GM18870 (cell line): ENCODE results near the gene FGGY.

ENCODE experiments used
- ATAC-seq: cut with Tn5 transposase; IDR thresholded peaks from one replicate; pipeline ENCODE4 v1.9.1; 2021; ENCODE audit warnings: moderate library complexity; ENCODE audit not compliant: unreplicated experiment

FGGY gene

GRCh38 chr1:59669752-59670312 is 372.9 kb downstream of the FGGY start:
- no peak for ATAC-seq

DNA sequence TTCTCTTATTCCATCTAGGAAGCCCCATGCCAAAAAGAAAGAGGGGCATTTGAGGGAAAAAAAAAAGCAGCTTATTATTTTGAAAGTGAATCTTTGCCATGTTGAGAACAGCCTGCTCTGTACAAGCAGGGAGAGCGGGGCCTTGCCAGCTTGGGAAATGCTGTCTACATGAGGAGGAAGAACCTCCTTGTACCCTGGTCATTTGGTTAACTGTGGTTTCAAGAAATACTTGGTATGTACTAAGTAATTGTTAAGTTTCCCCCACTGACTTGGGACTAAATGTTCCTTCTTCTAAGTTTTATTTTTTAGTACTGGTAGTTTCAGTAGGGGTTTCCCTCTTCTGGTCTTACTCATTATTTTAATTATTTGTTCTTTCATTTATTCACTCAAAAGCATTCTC is 373.8 kb downstream of the FGGY start:
- ATAC-seq: no peak

DNA sequence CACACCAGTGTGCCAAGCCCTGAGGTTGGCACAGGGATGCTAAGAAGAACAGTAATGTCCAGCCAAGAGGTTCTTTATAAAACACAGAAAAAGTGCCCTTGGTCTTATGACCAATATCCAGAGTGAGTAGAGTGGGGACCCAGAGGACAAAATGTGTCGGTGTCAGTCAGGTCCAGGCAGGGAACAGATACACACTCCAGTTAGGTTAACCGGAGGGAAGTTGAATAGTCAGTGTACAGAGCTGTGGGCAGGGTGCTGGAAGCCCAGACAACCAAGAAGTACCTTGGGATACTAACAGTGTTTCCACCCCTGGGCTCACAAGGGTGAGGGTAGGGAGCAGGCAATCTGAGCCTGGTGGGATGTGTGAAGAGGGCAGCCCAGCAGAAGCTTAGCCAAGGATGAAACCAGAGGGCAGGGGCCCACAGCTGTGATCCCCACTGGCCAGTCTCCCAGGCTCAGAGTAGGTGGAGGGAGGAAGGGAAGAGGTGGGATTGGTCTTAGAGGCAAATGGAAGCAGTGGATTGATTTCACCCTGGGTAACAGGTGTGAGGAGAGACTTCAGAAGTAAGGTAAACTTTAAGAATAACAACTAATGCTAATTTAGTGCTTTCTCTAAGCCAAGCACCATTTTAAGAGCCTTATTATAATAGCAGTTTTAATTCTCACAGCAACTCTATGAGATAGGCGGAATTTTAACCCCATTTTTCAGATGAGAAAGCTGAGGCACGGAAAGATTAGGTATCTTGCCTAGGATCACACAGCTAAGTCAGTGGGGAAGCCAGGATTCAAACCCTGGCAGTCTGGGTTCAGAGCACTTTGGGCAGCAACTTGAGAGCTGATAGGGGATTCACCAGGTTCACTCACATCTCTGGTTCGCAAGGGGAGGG is 374.4 kb downstream of the FGGY start:
- ATAC-seq: no peak

DNA sequence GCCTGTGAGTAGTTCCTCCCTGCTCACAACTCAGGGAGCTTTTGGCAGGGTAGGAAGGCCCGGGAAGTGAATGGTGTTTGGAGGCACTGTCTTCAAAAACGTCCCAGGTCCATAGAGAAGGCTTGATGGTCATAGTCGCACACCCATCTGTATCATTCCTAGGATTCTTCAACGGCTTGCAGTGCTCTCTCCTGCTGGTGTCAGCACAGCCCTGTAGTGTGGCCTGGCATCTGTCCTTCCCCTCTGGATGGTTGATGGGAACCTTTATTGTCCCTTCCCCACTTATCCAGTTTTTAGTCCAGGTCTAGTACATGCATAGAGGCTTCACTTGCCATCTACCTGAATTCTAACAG is 375.0 kb downstream of the FGGY start:
- ATAC-seq: no peak

DNA sequence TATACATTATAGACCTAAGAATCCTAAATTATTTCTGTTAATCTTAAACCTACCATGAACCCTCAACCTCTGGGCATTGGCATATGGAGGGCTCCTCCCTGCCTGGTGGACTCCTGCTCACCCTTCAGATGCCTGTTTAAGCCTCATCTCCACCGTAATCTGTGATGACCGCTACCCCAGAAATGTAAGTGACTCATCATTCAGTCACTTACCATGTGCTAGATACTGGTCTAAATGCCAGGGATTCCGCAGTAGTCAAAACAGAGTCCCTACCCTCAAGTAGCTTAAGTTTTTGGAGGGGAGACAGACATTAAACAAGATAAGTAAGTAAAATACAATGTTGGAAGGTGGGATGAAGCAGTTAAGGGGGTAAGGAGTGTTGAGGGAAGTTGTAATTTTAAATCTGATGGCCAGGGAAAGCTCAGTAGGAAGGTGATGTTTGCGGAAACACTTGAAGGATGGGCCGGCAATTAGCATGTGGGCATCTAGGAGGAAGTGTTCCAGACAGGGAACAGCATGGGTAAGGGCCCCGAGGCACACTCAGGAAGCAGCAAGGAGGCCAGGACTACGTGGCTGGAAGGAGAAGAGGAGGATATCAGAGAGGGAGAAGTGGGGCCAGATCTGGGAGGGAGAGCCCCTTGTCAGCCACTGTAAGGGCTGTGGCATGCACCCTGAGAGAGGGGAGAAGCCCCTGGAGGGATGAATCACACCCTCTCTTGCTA is 376.1 kb downstream of the FGGY start:
- ATAC-seq: no peak

DNA sequence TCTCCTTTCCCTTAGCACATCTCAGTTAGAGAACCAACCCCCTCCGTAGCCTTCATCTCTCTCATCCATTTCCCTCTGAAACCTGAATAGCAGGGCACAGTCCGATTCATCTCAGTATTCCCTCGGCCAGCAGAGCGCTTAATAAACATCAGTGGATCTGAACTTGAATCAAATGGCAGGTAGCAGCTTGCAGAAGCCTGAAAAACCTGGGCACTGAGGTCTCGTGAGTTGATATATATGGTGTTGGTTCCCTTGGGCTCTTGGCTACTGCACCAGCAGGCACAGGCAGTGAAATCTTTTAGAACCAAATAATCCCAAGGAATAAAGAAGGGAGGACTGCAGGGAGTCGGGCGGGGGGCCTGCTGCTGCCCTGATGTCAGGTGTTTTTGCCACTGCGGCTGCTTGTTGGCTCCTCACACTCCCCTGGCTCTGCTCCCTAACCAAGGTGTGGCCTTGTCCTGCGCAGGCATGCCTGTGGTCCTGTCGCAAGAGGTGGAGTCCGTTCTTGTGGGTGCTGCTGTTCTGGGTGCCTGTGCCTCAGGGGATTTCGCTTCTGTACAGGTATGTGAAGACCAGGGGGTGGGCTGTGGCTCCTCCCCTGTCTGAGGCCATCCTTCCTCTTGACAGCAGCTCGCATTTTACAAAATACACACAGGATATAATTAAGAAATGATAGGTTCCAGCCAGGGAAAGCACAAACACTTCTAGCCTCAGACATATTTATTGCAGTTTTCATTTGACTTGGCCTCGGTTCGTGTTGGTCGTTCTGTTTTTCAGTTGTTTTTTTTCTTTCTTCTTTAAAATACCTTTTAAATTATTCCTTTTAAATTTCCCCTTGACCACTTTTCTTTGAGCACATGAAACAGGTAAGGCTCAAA is 376.9 kb downstream of the FGGY start:
- no peak for ATAC-seq

DNA sequence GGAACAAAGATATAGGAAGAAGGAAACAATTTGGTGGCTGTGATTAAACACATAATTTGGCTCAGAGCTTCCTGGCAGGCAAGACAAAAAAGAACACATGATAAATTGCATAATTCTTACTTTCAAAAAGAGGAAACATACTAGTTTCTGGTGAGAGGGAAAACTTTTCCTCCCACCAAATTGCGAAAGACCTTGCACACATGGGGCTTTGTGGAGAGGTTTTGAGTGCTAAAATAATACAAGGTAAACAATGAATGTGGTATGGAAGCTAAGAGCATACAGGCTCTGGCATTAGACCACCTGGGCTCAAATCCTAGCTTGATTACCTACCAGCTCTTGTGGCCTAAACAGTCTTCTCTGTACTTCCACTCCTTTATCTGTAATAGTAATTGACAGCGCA is 377.7 kb downstream of the FGGY start:
- ATAC-seq: no peak

DNA sequence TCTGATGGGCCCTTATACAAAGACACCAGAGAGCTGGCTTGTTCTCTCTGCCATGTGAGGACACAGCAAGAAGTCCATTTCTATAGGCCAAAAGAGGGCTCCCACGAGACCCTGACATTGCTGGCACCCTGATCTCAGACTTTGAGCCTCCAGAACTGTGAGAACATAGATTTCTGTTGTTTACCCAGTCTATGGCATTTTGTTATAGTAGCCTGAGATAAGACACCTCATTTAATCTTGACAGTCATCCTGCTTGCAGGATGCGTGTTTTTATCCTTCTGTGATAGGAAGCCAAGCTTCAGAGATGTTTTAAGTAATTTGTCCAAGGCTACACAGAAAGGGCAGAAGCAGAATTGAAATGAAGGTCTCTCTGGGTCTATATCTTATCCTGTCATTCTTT is 379.0 kb downstream of the FGGY start:
- ATAC-seq: no peak

GRCh38 chr1:59678040-59678439 is 381.1 kb downstream of the FGGY start:
- ATAC-seq: no peak

GRCh38 chr1:59678493-59679228 is 381.8 kb downstream of the FGGY start:
- no peak for ATAC-seq

DNA sequence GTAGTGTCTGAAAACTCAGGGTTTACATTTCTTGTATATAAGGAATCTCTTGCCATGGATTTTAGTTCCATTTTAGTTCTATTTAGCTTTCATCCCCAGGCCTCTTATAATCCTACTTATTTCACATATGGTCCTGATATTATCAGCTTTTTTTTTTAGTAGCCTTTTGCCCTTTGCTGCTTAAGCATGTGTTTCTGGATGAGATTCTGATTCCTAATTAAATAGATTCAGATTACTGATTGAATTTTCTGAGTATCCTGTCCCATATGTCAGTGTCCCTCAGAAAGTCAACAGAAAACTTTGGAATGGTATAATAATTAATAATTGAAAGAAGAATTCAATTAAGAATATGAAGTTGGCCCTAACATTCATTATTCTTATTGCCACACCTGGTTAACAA is 383.1 kb downstream of the FGGY start:
- no peak for ATAC-seq

DNA sequence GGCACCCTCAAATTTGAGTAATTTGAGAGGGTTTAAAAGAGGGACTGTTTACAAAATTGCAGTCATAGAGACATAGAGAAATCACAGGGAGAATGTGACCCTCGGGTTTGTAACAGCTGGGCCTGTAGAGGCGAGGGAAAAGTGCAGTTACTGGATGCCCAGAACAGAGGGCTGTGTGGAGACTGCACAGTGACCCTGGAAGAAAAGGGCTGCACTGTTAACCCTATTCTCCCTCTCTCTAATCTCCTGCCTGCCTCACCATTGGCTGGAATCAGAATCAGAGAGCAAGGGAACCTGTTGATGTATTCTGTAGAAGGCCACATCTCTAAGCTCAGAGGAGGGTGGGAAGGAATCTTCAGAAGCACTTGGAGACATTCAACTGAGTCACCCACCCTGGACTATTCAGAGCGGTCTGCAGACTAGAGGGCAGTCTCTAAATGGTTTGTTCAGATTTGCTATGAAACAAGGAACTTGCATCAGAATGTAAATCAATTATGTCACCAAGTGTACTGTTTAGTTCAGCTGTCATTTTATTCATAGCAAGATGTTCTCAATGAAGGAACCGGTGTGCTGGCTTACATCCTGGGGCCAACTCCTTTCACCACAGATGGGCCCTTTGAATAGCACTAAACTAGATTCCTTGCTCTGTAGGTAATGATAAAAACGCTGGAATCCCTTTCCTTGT is 385.6 kb downstream of the FGGY start:
- ATAC-seq: no peak

DNA sequence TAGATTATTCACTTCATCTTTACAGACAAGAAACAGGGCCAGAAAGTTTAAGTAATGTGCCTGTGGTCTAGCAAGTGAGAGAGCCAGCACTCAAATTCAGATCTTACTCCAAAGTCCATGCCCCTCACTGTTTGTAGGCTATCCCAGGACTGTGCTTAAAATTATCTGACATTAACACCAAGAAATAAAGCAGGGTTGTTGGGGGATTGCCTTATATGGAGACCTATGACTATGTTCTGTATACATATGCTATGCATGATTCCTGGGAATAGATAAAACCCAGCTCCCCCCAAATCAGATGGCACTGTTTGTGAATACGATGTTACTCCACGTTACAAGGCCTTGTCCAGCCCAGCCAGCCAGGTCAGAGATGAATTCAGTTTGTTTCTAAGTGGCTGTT is 386.3 kb downstream of the FGGY start:
- ATAC-seq: no peak

DNA sequence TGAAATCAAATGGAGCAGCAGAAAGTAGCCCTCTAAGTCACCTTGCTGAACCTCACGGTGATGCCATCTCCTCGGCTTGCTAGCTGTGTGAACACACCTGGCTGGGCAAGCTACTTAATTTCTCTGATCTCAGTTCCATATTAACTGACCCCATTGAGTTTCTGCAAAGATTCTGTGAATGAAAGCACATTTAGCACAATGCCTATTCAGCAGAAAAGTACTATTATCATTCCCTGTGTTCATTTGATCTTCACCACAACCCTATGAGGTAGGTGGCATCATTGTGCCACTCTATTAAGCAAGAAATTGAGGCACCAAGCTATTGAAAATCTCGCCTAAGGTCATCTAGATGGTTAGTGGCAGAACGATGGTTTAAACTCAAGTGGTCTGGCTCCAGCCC is 387.8 kb downstream of the FGGY start:
- no peak for ATAC-seq

GRCh38 chr1:59685101-59685500 is 388.2 kb downstream of the FGGY start:
- no peak for ATAC-seq

DNA sequence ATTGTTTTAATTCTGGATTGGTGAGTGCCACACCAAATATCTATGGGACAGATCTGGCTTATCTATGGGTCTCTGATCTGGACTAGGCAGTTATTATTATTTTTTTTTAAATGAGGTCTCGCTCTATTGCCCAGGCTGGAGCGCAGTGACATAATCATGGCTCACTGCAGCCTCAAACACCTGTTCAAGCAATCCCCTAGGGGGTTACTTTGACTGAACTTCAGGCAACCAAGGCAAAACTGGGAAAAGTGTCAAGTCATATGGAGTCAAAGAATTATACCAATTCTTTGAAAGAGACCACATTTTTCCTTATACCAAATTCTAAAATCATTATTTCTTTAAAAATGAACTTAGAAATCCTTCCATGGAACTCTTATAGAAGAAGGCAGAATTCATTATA is 388.8 kb downstream of the FGGY start:
- ATAC-seq: no peak

- ATAC-seq: no peak
These were observed 389.3 kb downstream of the FGGY start for GRCh38 chr1:59686170-59686569.

GRCh38 chr1:59686574-59686973 is 389.7 kb downstream of the FGGY start:
- ATAC-seq: no peak

DNA sequence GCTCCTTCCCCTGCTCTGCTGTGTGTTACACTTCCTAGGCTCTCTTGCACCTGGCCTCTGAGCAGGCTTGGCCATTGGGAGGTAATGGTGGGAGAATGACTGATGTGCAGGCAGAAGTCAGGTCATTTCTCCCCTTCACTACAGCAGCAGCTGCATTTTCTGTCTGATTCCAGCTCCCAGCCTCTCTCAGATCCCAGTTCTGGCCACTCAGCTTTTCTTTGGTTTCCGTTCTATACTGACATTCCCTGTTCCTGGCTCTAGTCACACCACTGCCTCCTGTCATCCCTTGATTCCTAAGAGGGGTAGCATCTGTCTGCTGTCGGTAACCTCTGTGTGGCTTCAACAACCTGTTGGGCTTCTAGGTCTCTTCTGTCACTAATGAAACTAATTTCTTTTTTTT is 390.2 kb downstream of the FGGY start:
- no peak for ATAC-seq

DNA sequence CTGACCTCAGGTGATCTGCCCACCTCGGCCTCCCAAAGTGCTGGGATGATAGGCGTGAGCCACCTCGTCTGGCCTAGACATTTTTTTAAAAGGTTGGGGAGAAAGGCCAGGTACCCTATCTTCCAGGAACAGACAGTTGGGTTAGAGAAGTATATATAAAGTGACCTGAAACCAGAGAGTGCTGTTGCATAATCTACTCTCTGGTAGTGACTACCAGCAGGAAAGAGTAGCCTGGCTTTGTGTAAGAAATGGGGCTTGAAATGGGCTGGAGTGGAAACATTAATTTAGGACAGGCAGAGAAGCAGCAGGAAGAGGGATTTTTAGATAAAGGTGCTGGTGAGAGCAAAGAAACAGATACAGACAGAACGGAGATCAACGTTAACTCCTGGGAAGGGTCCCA is 392.1 kb downstream of the FGGY start:
- ATAC-seq: no peak
